Osteoblast (primary cell): ENCODE results near the gene SRPK2. TPM values are rescaled to one million over a fixed set of nuclear protein-coding genes. Genes with fewer than 3 reads are reported as not detected.

Experiments
- DNase-seq: peaks from one replicate; pipeline ENCODE4 v3.0.0; 2011; ENCODE audit warnings: low spot score, mixed read lengths; ENCODE audit not compliant: insufficient read length; ENCODE audit errors: missing footprints
- H2AFZ ChIP-seq: 2 replicates; pipeline ENCODE4 v1.6.0; 2011; ENCODE audit warnings: mild to moderate bottlenecking, low read length
- H3K27ac ChIP-seq: 2 replicates; pipeline ENCODE4 v1.5.1; 2011; ENCODE audit warnings: mild to moderate bottlenecking, low read depth, low read length, moderate library complexity
- H3K27me3 ChIP-seq: 2 replicates; pipeline ENCODE4 v1.6.0; 2012; ENCODE audit warnings: mild to moderate bottlenecking, control low read depth, inconsistent platforms, low read length, moderate library complexity; ENCODE audit not compliant: insufficient read depth
- H3K36me3 ChIP-seq: 2 replicates; pipeline ENCODE4 v1.5.1; 2011; ENCODE audit warnings: mild to moderate bottlenecking, low read length, control low read depth, moderate library complexity; ENCODE audit not compliant: insufficient read depth
- H3K4me1 ChIP-seq: 2 replicates; pipeline ENCODE4 v1.5.1; 2011; ENCODE audit warnings: mild to moderate bottlenecking, low read length, control low read depth, moderate library complexity; ENCODE audit not compliant: insufficient read depth
- H3K4me2 ChIP-seq: 2 replicates; pipeline ENCODE4 v1.6.0; 2011; ENCODE audit warnings: mild to moderate bottlenecking, low read length; ENCODE audit not compliant: insufficient read depth
- H3K4me3 ChIP-seq: fragments of 200-600 bp; sonication (generic); 3 replicates; pipeline ENCODE4 v1.5.1; 2012; ENCODE audit warnings: mild to moderate bottlenecking, low read length, inconsistent platforms; ENCODE audit not compliant: insufficient read depth
- H3K79me2 ChIP-seq: 2 replicates; pipeline ENCODE4 v1.6.0; 2012; ENCODE audit warnings: mild to moderate bottlenecking, low read length, control low read depth, inconsistent platforms; ENCODE audit not compliant: insufficient read depth
- H3K9me3 ChIP-seq: 2 replicates; pipeline ENCODE4 v1.5.1; 2011; ENCODE audit warnings: low read depth, low read length, control low read depth
- H4K20me1 ChIP-seq: 2 replicates; pipeline ENCODE4 v1.6.0; 2012; ENCODE audit warnings: mild to moderate bottlenecking, low read length, control low read depth; ENCODE audit not compliant: insufficient read depth
- CTCF ChIP-seq: IDR thresholded peaks from 2 replicates; pipeline ENCODE4 v1.5.1; 2011; ENCODE audit warnings: mild to moderate bottlenecking, low read depth, low read length, moderate library complexity; ENCODE audit errors: extremely low read depth
- total RNA-seq: library from RNA; depleted of rRNA; stranded (reverse); fragments of >200 nt; gene quantifications from 2 replicates; pipeline ENCODE4 v1.2.3, GENCODE V29; 2012

Gene SRPK2
- total RNA-seq, 1 donor = 82.2 TPM

- peaks cover 12% of the 10 kb centered on the region for H4K20me1 ChIP-seq
- no peak for TF ChIP-seq CTCF
- H3K4me3 ChIP-seq = no peak overlapping the region
- H3K4me2 ChIP-seq = no peak overlapping the region
- DNase-seq = no peak
- no peaks in the 10 kb centered on the region for H3K27me3 ChIP-seq
- peaks cover 75% of the 10 kb centered on the region for H3K79me2 ChIP-seq
- H3K27ac ChIP-seq = no peak overlapping the region
- H3K9me3 ChIP-seq = no peaks in the 10 kb centered on the region
- H3K4me1 ChIP-seq = peaks cover 9% of the 10 kb centered on the region
- no peaks in the 10 kb centered on the region for H3K36me3 ChIP-seq
- H2AFZ ChIP-seq = no peak overlapping the region
These were observed 158.2 kb downstream of the SRPK2 start for GRCh38 chr7:105230486-105230885.

- Histone ChIP-seq H2AFZ (no peak overlapping the region), H3K27ac (no peak overlapping the region), H3K9me3 (no peaks in the 10 kb centered on the region), H3K4me2 (no peak overlapping the region), H3K4me1 (peaks cover 16% of the 10 kb centered on the region), H3K27me3 (no peaks in the 10 kb centered on the region), H3K79me2 (peaks cover 71% of the 10 kb centered on the region), H3K36me3 (no peaks in the 10 kb centered on the region), H3K4me3 (no peak overlapping the region), H4K20me1 (peaks cover 12% of the 10 kb centered on the region)
- TF ChIP-seq CTCF = no peak
- DNase-seq = no peak
These were observed 159.1 kb downstream of the SRPK2 start for GRCh38 chr7:105229641-105230040.

- TF ChIP-seq CTCF = no peak
These were observed 160.2 kb downstream of the SRPK2 start for GRCh38 chr7:105228555-105228954.

GRCh38 chr7:105227391-105227790 lies 161.3 kb downstream of the SRPK2 start:
- TF ChIP-seq CTCF = no peak
- Histone ChIP-seq H3K27me3 (no peaks in the 10 kb centered on the region), H3K9me3 (no peaks in the 10 kb centered on the region), H4K20me1 (peaks cover 9% of the 10 kb centered on the region), H3K79me2 (peaks cover 75% of the 10 kb centered on the region), H3K36me3 (no peaks in the 10 kb centered on the region), H3K27ac (no peak overlapping the region), H2AFZ (no peak overlapping the region), H3K4me1 (peaks cover 16% of the 10 kb centered on the region), H3K4me2 (no peak overlapping the region), H3K4me3 (no peak overlapping the region)
- DNase-seq = no peak

More at GRCh38 chr7:105228555-105228954, 160.2 kb downstream of the SRPK2 start:
- H3K4me1 ChIP-seq = peaks cover 16% of the 10 kb centered on the region
- H3K27me3 ChIP-seq = no peaks in the 10 kb centered on the region
- H3K9me3 ChIP-seq = no peaks in the 10 kb centered on the region
- H2AFZ ChIP-seq = no peak overlapping the region
- peaks cover 71% of the 10 kb centered on the region for H3K79me2 ChIP-seq
- H3K4me3 ChIP-seq = no peak overlapping the region
- peaks cover 12% of the 10 kb centered on the region for H4K20me1 ChIP-seq
- no peak overlapping the region for H3K4me2 ChIP-seq
- DNase-seq = no peak
- no peak overlapping the region for H3K27ac ChIP-seq
- no peaks in the 10 kb centered on the region for H3K36me3 ChIP-seq
